HG03159 (cell line): Measurements from ENCODE around the gene COX14.
"Not testable (repeated sequence)": the region's sequence is repeated elsewhere in the genome, so short reads cannot be mapped to it uniquely, and the experiment has no call there.

Source experiments
- ATAC-seq: cut with Tn5 transposase; IDR thresholded peaks from one replicate; pipeline ENCODE4 v1.9.1; 2021; ENCODE audit warnings: mild to moderate bottlenecking, moderate library complexity; ENCODE audit not compliant: unreplicated experiment

The COX14 gene

DNA sequence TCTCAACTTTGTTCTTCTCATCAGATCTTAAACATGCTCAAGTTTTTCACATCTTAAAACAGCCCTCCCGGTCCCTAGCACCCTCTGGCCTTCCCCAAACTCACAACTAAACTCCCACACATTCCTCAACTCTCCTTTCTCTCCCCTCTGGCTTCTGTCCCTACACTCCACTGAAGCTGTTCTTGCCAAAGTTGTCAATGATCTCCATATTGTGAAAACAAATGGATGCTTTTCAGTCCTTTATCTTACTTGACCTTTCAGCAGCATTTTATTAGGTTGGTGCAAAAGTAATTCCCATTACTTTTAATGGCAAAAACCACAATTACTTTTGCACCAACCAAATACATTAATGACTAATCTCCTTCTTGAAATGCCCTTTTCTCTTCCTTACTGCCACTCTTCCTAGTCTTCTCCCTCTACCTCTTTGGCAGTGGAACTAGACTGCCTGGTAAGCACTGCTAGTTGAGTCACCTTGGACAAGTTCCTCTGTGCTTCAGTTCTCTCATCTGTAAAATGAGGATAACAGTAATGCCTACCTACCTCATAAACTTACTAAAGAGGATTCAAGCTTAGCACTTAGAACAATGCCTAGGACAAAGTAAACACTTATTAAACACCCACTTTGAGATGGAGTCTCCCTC, 39.1 kb downstream of the COX14 start:
- ATAC-seq = no peak

- not testable (repeated sequence) for ATAC-seq
These were observed 42.9 kb downstream of the COX14 start for GRCh38 chr12:50154947-50155346.

DNA sequence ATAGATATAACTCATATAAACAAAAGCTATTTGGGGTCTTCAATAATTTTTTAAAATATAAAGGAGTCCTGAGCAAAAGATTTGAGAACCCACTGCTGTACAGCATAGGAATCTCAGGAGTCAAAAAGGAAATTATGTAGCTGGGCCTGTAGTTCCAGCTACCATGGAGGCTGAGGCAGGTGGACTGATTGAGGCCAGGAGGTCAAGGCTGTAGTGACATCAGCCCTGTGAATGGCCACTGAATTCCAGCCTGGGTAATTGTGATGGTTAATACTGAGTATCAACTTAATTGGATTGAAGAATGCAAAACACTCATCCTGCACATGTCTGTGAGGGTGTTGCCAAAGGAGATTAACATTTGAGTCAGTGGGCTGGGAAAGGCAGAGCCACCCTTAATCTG, 44.6 kb downstream of the COX14 start:
- no peak for ATAC-seq

- ATAC-seq = no peak
These were observed 45.2 kb downstream of the COX14 start for GRCh38 chr12:50157259-50157658.

DNA sequence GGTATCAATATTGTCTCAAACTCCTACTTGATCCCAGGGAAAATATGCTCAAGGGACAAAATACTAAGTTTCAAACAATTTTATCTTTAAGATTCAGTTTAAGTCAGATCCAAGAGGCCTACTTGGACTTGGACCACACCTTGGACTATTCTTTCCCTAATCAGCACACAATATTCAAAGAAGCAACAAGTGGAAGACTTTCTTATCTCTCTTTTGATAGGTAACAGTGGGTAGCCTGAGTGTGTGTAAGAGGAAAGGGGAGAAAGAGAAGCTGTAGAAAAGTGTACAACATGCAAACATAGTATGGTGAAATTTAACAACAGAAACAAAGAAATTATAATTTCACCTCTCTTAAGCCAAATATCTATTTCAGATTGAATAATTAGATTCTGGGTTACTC, 48.6 kb downstream of the COX14 start:
- no peak for ATAC-seq

- ATAC-seq = no peak
These were observed 50.2 kb downstream of the COX14 start for GRCh38 chr12:50162230-50162629.

DNA sequence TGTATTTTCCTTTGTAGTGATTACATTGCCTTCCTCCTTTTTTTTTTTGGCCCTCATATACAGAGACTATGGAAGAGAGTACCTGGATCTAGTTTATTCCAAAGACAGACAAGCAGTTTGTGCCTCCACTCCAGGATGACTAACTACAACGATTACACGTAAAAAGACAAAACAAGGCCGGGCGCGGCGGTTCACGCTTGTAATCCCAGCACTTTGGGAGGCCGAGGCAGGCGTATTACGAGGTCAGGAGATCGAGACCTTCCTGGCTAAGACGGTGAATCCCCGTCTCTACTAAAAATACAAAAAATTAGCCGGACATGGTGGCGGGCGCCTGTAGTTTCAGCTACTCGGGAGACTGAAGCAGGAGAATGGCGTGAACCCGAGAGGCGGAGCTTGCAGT, 52.9 kb downstream of the COX14 start:
- ATAC-seq = no peak

DNA sequence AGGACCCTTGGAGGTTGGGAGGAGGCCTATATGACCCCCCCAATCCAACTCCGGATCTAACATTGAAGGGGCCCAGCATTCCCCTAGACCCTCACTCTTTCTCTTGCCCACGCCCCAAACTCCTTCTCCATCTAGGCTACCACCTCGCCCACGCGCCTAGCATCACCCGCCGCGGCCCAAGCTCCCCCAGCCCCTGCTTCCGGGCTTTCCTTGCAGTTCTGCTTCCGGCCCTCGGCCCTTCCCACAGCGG, 54.7 kb downstream of the COX14 start:
- ATAC-seq = peak; percentile 39

GRCh38 chr12:50167049-50167828, 55.2 kb downstream of the COX14 start, which contains the start of gene CERS5:
CERS5 (minus strand) TSS chr12:50167369; CDS start chr12:50167297, 72 bp downstream.
- peak; percentile 95 for ATAC-seq
